K562 (cell line): ENCODE data around the gene HS3ST2. TPM values are rescaled to one million over a fixed set of nuclear protein-coding genes. Genes with fewer than 3 reads are reported as not detected.

Experiments used
- ATAC-seq: fragments of 200-7000 bp; cut with Tn5 transposase; 3 replicates; pipeline ENCODE4 v1.9.1; 2020; ENCODE audit warnings: moderate library complexity
- BruUV-seq: library from RNA; stranded (reverse); fragments of 400-500 nt; replicated peaks from 2 replicates; lab custom pipeline; 2021; lab: Mats Ljungman, UMichigan
- CTCF ChIA-PET: fragments of 300-600 bp; formaldehyde crosslinking; extraction: SDS; loops from one replicate; lab custom pipeline; 2021; ENCODE audit warnings: low intra/inter-chr PET ratio; lab: Yijun Ruan, JAX
- POLR2A ChIA-PET: fragments of 300-600, 350-650 bp; sonication (Branson Sonifier 250); formaldehyde crosslinking; extraction: SDS; loops from one replicate; lab custom pipeline; 2021; ENCODE audit warnings: antibody characterized with exemption, inconsistent platforms; lab: Yijun Ruan, JAX
- DNase-seq, 4 experiments: peaks; one replicate each; pipeline versions ENCODE4 v3.0.0 to v3.0.0-alpha.2; 2011 to 2018; ENCODE audit warnings: low spot score in 3 of 4, mixed read lengths in 3 of 4; ENCODE audit errors: extremely low read depth in 1 of 4
- FAIRE-seq: peaks from 2 replicates; lab custom pipeline; 2011; peaks lifted over from hg19 to GRCh38; lab: Jason Lieb, UNC
- H2AFZ ChIP-seq: 2 replicates; pipeline ENCODE4 v1.6.0; 2011; ENCODE audit warnings: low read depth, low read length, control low read depth, inconsistent platforms
- H3K27ac ChIP-seq: fragments of 200-600 bp; 3 replicates; pipeline ENCODE4 v1.8.0; 2011; ENCODE audit warnings: low read depth, mild to moderate bottlenecking, control low read depth, inconsistent platforms, low read length, moderate library complexity, mixed read lengths; ENCODE audit errors: extremely low read depth
- H3K27me3 ChIP-seq, 2 experiments: fragments of 300-600 bp in 1 of 2; 2 replicates in 1 of 2; 3 replicates in 1 of 2; pipeline versions ENCODE4 v1.6.0 to v1.8.0; 2011; ENCODE audit warnings: inconsistent platforms in 2 of 2, low read length in 2 of 2, mild to moderate bottlenecking in 1 of 2, mixed read lengths in 1 of 2, moderate library complexity in 1 of 2; ENCODE audit not compliant: control insufficient read depth in 2 of 2, insufficient read depth in 2 of 2
- H3K36me3 ChIP-seq: fragments of 300-600 bp; 3 replicates; pipeline ENCODE4 v1.8.0; 2011; ENCODE audit warnings: mild to moderate bottlenecking, low read length, inconsistent platforms; ENCODE audit not compliant: control insufficient read depth, insufficient read depth
- H3K4me1 ChIP-seq, 2 experiments: fragments of 200-600 bp in 1 of 2; replicated peaks in 1 of 2; 2 replicates in 1 of 2; 3 replicates in 1 of 2; pipeline versions ENCODE4 v1.5.1 to v1.8.0; 2011; ENCODE audit warnings: inconsistent platforms in 2 of 2, low read length in 2 of 2, mild to moderate bottlenecking in 1 of 2, mixed read lengths in 1 of 2, moderate library complexity in 1 of 2; ENCODE audit not compliant: control insufficient read depth in 2 of 2, insufficient read depth in 2 of 2
- H3K4me2 ChIP-seq: 2 replicates; pipeline ENCODE4 v1.6.1; 2011; ENCODE audit warnings: low read length, control low read depth, inconsistent platforms, mixed read lengths; ENCODE audit not compliant: insufficient read depth
- H3K4me3 ChIP-seq: fragments of 200-600 bp; sonication (generic), shearing (Covaris generic); 2 replicates; pipeline ENCODE4 v1.5.1; 2016; ENCODE audit warnings: control low read depth, inconsistent platforms
- H3K79me2 ChIP-seq: fragments of 200-600 bp; 3 replicates; pipeline ENCODE4 v1.8.0; 2011; ENCODE audit warnings: low read length, inconsistent platforms; ENCODE audit not compliant: control insufficient read depth, insufficient read depth
- H3K9ac ChIP-seq, 2 experiments: 2 replicates each; pipeline versions ENCODE4 v1.6.0 to v1.6.1; 2011; ENCODE audit warnings: low read depth in 2 of 2, low read length in 2 of 2, control low read depth in 1 of 2, inconsistent platforms in 1 of 2, mild to moderate bottlenecking in 1 of 2, mixed read lengths in 1 of 2; ENCODE audit not compliant: insufficient read depth in 1 of 2
- H3K9me1 ChIP-seq: one replicate; pipeline ENCODE4 v1.6.0; 2011; ENCODE audit warnings: inconsistent platforms, mild to moderate bottlenecking, low read length, moderate library complexity; ENCODE audit not compliant: control insufficient read depth, insufficient read depth
- H3K9me3 ChIP-seq: replicated peaks from 2 replicates; pipeline ENCODE4 v1.5.1; 2011; ENCODE audit warnings: low read depth, low read length, inconsistent platforms; ENCODE audit not compliant: control insufficient read depth, insufficient read depth
- H4K20me1 ChIP-seq: replicated peaks from 2 replicates; pipeline ENCODE4 v1.6.1; 2011; ENCODE audit warnings: low read length, inconsistent platforms, mixed read lengths; ENCODE audit not compliant: control insufficient read depth, insufficient read depth
- ELK3 ChIP-seq: fragments of 450-650 bp; formaldehyde crosslinking; IDR thresholded peaks from 2 replicates; pipeline ENCODE4 v1.4.0; 2020; ENCODE audit warnings: mild to moderate bottlenecking
- FOSL1 ChIP-seq: fragments of 200-800 bp; sonication (Bioruptor generic); conservative IDR thresholded peaks from 2 replicates; pipeline ENCODE4 v1.6.1; 2016; ENCODE audit warnings: missing genetic modification characterization, missing compliant biosample characterization
- PHB ChIP-seq: fragments of 250-450 bp; sonication (Bioruptor Pico); IDR thresholded peaks from 2 replicates; pipeline ENCODE4 v1.5.0; 2021
- TAF1 ChIP-seq: IDR thresholded peaks from 2 replicates; pipeline ENCODE4 v1.6.1; 2011; ENCODE audit warnings: mild to moderate bottlenecking, low read length, moderate library complexity; ENCODE audit not compliant: insufficient read depth, control insufficient read depth, severe bottlenecking; ENCODE audit errors: extremely low read depth
- U2AF1 ChIP-seq: fragments of 200-400 bp; formaldehyde crosslinking; optimal IDR thresholded peaks from 2 replicates; pipeline ENCODE3; 2017; ENCODE audit warnings: mild to moderate bottlenecking, low read depth, low read length, moderate library complexity
- YY1 ChIP-seq, 3 experiments: IDR thresholded peaks; 2 replicates each; pipeline ENCODE4 v1.6.1; 2011; ENCODE audit warnings: low read length in 2 of 3, mild to moderate bottlenecking in 2 of 3, moderate library complexity in 2 of 3, borderline replicate concordance in 1 of 3, control low read depth in 1 of 3, low read depth in 1 of 3; ENCODE audit not compliant: insufficient read depth in 3 of 3, insufficient replicate concordance in 2 of 3, control insufficient read depth in 1 of 3, insufficient read length in 1 of 3; ENCODE audit errors: extremely low read depth in 1 of 3
- ZBTB12 ChIP-seq: fragments of 250-450 bp; sonication (Bioruptor Pico); IDR thresholded peaks from 2 replicates; pipeline ENCODE4 v1.4.0; 2020
- ZNF740 ChIP-seq, 3 experiments: fragments of 200-800 bp in 1 of 3; sonication (Bioruptor generic) in 1 of 3; sonication (generic) in 1 of 3; formaldehyde crosslinking in 1 of 3; IDR thresholded peaks; 2 replicates each; pipeline versions ENCODE4 v1.6.1 to v1.8.0; 2016 to 2022; ENCODE audit warnings: mild to moderate bottlenecking in 2 of 3, missing compliant biosample characterization in 2 of 3, missing genetic modification characterization in 2 of 3, missing genetic modification reagents in 1 of 3
- WGBS: fragments of 100-300 bp; shearing (Covaris generic); methylation state at CpG from one replicate; pipeline ENCODE4 v1.1.6; 2016; ENCODE audit warnings: low coverage, mixed read lengths; ENCODE audit not compliant: insufficient coverage; ENCODE audit errors: missing lambda C conversion rate; 5-methylcytosine and 5-hydroxymethylcytosine counted together
- in situ Hi-C: fragments of 300-500 bp; cut with MboI; formaldehyde crosslinking; loops from 4 replicates; pipeline ENCODE4 v1.15.0; 2018; ENCODE audit warnings: inconsistent platforms, mixed read lengths
- intact Hi-C: fragments of 100-400 bp; cut with micrococcal nuclease; formaldehyde crosslinking; loops from 2 replicates; pipeline ENCODE4 v1.14.2; 2022
- polyA plus RNA-seq, 8 experiments: library from polyadenylated mRNA; depleted of rRNA in 4 of 8; stranded (reverse) in 5 of 8; unstranded in 3 of 8; fragments of >200 nt; fragmentation: Nextera tagmentation in 2 of 8; fragmentation: Illumina TruSeq in 1 of 8; extraction: Ambion mirVana in 2 of 8; extraction: Trizol in 1 of 8; gene quantifications; 2 replicates each; pipeline versions ENCODE4 v1.2.1 to v1.2.3, GENCODE V29; 2011 to 2014; ENCODE audit warnings: inconsistent platforms in 1 of 8, missing spikeins in 1 of 8
- total RNA-seq, 7 experiments: library from RNA; depleted of rRNA in 6 of 7; stranded (reverse); fragments of >200 nt in 6 of 7; fragmentation: Illumina TruSeq in 2 of 7; extraction: Trizol in 2 of 7; gene quantifications; 2 replicates each; pipeline versions ENCODE4 v1.2.1 to v1.2.3, GENCODE V29; 2011 to 2021; ENCODE audit warnings: low replicate concordance in 1 of 7

The HS3ST2 gene
- total and polyA plus RNA-seq, 9 of the 15 experiments (the other 6 are each of a cell fraction or from before 2014, with no cell fraction given) = not detected

- no peak for ATAC-seq
- H3K9me1 ChIP-seq = no peaks in the 10 kb centered on the region
- in situ Hi-C loops = no loop called here
- no peaks in the 10 kb centered on the region for H3K27me3 ChIP-seq
- H3K27ac ChIP-seq = no peak overlapping the region
- no TSS peak for BruUV-seq
- H3K36me3 ChIP-seq = no peaks in the 10 kb centered on the region
- no peak overlapping the region for H3K4me3 ChIP-seq
- DNase-seq = no peak
- CTCF ChIA-PET = no interaction called here
- H3K9ac ChIP-seq = no peak overlapping the region
- no peaks in the 10 kb centered on the region for H3K9me3 ChIP-seq
- TF ChIP-seq TAF1 (no peak), ELK3 (CRISPR knock-in tag) (no peak), YY1 (IDR thresholded peaks at IDR 0.05; ENCODE audit: borderline replicate concordance in 1 of 3, control insufficient read depth in 1 of 3, extremely low read depth in 1 of 3, insufficient read depth in 3 of 3, insufficient read length in 1 of 3, insufficient replicate concordance in 2 of 3, low read depth in 1 of 3, low read length in 2 of 3) (no peak), ZBTB12 (CRISPR knock-in tag) (no peak), U2AF1 (no peak), ZNF740 (CRISPR knock-in tag; IDR thresholded peaks at IDR 0.05) (no peak), ZNF740 (tag; IDR thresholded peaks at IDR 0.05) (no peak), PHB (CRISPR knock-in tag) (no peak), FOSL1 (tag) (no peak)
- TF ChIP-seq, all 486 proteins: peak for 0
- Histone ChIP-seq H2AFZ (no peak overlapping the region), H3K4me2 (no peak overlapping the region), H3K79me2 (no peaks in the 10 kb centered on the region), H3K4me1 (peaks cover 0 to 9% of the 10 kb centered on the region in 2 experiments; a peak in 2 of 5 replicates), H4K20me1 (no peaks in the 10 kb centered on the region)
- no peak for FAIRE-seq
- 1% methylated on average over 5 of the region's 5 CpGs for WGBS
- POLR2A ChIA-PET = no interaction called here
- intact Hi-C loops = no loop called here
These were observed 1.9 kb downstream of the HS3ST2 start for GRCh38 chr16:22815863-22816262.
